GM18868 (cell line): ENCODE measurements around the gene ADAMTS7.
"Not testable (repeated sequence)": the region's sequence is repeated elsewhere in the genome, so short reads cannot be mapped to it uniquely, and the experiment has no call there.

Source experiments
- ATAC-seq: cut with Tn5 transposase; IDR thresholded peaks from one replicate; pipeline ENCODE4 v1.9.1; 2021; ENCODE audit warnings: mild to moderate bottlenecking, moderate library complexity; ENCODE audit not compliant: unreplicated experiment

Gene ADAMTS7

DNA sequence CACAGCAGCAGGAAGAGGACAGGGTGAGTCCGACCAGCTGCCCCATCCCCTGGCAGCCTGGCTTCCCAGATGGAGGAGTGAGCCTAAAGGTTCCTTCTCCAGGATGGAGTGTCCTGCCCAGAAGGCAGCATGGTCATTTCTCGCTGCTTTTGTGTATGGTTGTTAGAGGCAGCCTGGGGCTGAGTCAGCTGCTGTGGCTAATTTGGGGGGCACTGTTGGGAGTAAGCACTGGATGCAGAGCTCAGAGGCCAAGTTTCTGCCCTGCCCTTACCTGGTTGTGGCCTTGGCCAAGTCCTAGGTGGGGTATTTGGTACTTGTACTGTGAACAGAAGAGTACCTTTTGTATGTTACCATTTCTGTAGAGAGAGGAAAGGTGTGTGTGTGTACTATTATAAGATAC is 78.6 kb downstream of the ADAMTS7 start:
- ATAC-seq = no peak

DNA sequence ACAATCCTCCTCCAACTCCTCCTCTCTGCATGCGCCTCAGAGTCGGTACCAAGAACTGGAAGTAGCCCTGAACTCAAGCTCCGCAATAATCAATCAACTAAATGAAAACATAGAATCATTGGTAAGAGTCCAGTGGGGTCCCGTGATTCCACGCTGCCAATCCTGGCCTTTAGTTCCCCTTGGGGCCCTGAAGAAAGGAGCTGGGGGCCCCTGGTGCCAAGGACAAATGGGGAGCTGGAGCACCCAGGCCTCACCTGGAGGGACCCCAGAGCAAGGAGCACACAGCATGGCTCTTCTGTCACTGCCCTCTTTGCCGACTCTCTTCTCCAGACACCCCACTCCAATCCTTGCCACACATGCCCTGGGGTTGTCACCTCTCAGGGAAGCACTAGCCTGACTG is 80.3 kb downstream of the ADAMTS7 start:
- ATAC-seq = no peak

DNA sequence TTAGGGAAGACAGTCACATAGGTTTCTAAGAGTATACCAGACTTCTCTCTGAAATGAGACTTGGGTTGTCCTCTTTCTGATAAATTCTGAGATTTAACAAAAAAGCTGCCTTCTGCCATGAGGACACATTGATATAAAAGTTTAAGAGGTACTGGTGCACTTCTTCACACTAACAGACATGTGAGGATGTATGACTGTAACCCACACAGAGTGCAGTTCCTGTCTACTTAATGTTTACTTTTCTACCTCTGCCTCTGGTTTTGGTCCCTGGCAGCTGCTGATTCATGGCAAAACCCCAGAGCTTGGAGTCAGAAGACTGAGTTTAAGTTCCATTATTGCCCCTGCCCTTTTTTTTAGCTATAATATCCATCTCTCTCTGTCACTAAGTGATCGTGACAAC is 82.8 kb downstream of the ADAMTS7 start:
- not testable (repeated sequence) for ATAC-seq

DNA sequence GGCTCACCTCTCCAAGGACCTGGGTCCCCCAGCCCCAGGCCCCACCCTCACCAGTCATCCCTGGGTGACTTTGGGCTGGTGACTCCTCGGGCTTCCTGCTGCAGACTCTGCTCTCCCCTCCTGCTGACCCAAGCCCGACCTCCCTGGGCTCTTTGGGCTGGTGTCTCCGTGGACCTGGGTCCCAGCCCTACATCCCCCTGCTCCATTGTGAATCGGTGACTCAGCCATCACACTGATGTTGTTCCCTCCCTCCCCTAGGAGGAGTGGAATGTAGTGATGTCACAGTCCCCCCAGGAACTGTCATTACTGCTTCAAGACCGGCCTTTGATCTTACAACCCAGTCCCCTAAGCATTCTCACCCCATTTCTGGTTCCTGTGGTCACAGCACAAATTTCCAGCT is 83.7 kb downstream of the ADAMTS7 start:
- no peak for ATAC-seq

DNA sequence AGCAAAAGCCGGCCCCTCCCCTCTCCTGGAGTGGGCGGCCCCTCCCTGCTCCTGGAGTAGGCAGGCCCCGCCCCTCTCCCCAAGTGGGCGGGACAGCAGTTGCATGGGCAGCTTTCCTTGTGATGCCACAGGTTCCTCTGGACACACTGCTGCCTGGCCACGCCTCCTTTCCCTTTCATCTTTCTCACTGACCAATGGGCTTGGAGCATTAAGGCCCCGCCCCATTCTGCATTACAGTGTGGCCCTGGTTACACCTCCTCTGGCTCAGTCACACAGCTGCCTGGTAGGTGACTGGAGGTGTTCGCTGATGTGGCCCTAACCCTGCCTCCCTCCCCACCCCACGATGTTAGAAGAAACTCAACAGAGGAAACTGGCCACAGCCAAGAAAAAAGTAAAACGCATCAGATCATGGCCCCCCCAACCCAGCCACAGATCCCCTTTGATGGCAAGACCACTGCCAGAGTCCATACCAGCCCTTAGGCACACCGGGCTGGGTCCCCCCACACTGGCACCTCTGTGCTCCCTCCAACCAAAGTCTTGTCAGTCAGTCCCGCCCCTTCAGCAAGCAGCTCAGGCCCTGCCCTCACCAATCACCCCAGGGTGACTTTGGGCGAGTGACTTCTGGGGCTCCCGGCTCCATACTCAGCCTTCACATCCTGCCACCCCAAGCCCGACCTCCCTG is 84.3 kb downstream of the ADAMTS7 start:
- ATAC-seq = no peak

DNA sequence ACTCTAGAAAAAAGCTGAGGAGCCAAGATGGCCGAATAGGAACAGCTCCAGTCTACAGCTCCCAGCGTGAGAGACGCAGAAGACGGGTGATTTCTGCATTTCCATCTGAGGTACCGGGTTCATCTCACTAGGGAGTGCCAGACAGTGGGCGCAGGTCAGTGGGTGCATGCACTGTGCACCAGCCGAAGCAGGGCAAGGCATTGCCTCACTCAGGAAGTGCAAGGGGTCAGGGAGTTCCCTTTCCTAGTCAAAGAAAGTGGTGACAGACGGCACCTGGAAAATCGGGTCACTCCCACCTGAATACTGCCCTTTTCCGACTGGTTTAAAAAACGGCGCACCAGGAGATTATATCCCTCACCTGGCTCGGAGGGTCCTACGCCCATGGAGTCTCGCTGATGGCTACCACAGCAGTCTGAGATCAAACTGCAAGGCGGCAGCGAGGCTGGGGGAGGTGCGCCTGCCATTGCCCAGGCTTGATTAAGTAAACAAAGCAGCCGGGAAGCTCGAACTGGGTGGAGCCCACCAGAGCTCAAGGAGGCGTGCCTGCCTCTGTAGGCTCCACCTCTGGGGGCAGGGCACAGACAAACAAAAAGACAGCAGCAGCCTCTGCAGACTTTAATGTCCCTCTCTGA is 91.3 kb downstream of the ADAMTS7 start:
- ATAC-seq = not testable (repeated sequence)

DNA sequence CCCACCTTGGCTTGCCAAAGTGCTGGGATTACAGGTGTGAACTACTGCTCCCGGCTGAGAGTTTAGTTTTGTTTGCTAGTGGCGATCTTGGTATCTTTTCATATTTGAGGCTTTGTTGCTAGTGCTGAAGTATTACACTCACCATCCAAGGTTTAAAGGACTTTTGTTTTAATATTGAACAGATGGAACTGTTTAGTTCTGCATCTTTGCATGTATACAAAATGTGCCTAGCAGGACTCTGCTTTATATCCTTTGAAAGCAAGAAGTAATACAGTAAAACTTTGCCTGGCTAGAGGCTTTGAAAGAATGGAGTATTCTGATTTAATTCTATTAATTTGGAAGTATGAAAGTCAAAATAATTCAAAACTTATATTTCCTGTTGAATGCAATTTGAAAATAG is 92.4 kb downstream of the ADAMTS7 start:
- no peak for ATAC-seq

DNA sequence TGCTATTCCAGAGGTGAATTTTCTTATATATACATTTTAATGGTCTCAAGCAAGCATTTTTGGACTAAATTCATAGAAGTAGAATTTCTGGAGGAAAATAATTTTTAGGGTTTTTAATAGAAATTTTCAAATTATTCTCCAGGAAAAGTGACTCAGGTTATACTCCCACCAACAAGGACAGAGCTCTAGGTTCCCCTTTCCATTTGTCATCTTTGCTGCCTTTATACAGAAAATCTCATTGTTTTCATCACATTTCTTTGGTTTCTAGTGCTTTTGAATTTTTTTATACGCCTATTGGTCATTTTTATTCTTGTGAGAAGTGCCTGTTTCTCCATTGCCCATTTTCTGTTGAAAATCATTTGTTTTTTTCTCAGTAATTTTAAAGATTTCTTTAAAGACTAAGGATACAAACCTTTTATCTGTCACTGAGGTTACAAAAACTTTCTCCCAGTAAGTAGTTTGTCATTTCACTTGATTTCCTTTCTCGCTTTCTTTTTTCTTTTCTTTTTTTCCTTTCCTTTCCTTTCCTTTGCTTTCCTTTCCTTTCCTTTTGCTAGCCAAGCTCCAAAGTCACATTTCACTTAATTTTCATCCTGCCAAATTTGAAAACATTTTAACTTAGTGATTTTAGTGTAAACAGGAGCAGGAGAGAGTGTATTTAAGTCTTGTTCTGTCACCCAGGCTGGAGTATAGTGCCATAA is 93.2 kb downstream of the ADAMTS7 start:
- ATAC-seq = no peak

DNA sequence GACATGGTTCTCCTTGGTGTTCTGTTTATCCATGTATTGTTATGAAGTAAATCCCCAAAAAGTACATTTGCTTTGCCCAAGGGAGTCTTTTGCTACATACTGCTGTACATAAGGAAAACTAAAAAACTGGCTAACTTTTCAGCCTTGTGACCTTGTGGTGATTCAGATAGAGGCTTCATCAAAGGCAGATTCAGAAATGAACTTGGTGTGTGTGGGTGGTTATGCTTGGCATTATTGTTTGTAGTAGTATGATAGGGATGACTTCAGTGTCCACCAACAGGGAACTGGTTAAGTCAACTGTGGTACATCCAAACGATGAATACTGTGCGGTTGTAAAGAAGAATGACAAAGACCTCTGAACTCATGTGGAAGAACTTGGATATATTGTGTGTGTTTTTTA is 94.6 kb downstream of the ADAMTS7 start:
- no peak for ATAC-seq

DNA sequence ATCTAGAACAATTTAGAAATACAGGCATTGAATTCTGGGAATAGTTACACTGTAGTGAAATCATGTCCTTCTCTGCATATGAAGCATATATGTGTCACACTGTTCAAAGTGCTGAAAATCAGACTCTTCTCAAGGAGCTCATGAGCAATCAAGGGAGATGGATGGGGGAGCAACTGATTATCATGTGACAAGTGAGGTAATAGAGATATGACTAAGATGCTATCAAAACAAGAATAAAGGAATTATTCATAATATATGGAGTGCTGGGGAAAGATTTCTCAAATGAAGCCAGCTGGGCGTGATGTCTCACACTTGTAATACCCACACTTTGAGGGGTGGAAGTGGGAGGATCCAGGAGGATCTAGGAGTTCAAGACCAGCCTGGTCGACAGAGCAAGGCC is 95.3 kb downstream of the ADAMTS7 start:
- ATAC-seq = no peak

DNA sequence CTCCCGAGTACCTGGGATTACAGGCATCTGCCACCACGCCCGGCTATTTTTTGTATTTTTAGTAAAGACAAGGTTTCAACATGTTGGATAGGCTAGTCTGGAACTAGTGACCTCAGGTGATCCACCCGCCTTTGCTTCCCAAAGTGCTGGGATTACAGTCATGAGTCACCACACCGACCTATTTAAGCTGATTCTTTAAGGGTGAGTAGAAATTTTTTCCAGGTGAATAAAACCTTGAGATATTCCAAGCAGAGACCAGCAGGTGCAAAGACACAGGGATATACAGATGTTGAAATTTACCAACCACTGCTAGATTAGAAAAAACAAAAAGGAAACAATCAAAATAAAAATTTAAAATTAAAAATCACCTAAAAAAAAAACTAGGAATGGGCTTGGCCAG is 95.8 kb downstream of the ADAMTS7 start:
- no peak for ATAC-seq

DNA sequence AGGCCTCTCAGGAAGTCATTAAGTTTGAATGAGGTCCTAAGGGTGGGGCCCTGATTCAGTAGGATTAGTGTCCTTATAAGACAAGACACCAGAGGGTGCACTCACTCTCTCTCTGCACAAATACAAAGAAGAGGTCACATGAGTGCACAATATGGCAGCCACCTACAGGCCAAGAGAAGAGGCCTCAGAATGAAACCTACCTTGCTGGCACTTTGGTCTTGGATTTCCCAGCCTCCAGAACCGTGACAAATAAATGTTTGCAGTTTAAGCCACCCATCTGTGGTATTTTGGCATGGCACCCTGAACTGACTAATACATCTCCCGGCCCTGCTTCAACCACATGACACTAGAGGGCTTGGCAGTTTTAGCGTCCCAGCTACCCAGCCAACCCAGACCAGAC is 96.4 kb downstream of the ADAMTS7 start:
- ATAC-seq = no peak

DNA sequence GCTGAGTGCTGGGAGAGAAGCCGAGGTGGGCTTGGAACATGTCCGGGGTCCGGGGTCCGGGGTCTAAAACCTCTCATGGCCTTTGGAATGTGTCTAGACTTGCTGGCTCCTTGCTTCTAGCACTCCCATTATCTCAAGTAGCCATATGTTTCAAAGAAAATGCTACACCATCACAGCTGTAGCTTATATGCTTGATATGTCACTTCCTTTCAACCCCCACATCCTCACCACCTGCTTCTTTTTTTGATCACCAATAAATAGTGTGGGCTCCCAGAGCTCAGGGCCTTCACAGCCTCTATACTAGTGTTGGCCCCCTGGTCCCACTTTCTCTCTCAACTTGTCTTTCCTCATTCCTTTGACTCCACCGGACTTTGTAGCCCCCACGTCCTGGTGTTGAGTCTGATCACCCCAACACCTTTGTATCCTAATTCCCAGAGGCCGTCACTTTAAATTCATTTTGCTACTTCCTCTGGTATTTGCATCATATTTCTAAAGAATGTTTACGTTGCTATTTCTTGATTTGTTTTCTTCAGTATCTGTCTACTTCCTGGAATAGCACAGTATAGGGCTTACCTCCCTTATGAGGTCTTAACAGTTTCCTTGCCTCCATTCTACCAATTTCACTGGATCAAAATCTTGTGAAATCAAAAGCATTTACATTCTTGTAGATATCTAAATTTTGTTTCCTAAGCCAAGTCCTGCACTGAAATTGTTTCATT is 98.3 kb downstream of the ADAMTS7 start:
- ATAC-seq = no peak

DNA sequence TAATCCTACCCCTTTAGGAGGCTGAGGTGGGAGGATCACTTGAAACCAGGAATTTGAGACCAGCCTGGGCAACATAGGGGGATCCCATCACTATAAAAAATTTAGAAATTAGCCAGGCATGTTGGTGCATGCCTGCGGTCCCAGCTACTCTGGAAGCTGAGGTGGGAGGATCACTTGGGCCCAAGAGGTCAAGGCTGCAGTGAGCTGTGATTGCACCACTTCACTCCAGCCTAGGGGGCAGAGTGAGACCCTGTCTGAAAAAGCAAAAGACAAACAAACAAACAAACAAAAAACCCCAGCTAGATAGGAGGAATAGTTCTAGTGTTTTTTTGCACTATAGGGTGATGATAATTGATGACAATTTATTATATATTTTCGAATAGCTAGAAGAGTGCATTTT is 99.6 kb downstream of the ADAMTS7 start:
- no peak for ATAC-seq

DNA sequence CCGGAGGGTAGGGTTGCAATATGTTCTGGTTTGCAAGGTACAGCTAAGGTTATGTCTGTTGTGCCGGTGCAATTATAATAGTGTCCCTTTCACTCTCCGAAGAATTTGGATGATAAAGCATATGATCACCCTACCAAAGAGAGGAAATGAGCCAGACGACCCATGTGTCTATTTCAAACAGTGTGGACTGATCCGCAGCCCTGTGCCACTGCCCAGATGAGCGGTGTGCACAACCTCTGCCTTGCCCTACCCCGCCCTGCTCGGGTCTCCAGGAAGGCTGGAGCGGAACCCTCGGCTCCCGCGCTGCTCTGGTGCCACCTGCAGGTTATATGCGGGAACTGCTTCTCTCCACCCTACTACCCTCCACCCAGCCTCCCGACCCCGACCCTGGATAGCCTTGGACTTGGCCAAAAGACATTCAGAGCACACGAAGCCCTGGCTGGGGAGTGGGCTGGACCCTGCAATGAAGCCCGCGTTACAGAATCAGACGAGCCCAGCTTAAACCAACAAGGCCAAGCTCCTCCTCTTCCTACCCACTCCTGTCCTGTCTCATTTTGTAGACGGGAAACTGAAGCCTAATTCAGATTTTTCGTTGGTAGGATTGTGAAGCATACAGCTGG is 101.9 kb downstream of the ADAMTS7 start:
- ATAC-seq = peak; percentile 53
